Prostate gland (tissue), 2 donors: ENCODE data around the gene SYNE1.

Experiments
- CTCF ChIP-seq, 4 experiments: fragments of 200-600 bp in 2 of 4; fragments of 450-650 bp in 2 of 4; sonication (generic) in 2 of 4; IDR thresholded peaks; 1 replicate in 3 of 4; 2 replicates in 1 of 4; pipeline ENCODE4 v1.5.1; 2016 to 2019; ENCODE audit warnings: antibody characterized with exemption in 4 of 4, mild to moderate bottlenecking in 2 of 4, moderate library complexity in 2 of 4
- POLR2AphosphoS5 ChIP-seq: sonication (generic); formaldehyde crosslinking; IDR thresholded peaks from one replicate; pipeline ENCODE4 v1.6.1; 2017; ENCODE audit warnings: antibody characterized with exemption

GRCh38 chr6:152496731-152497130 lies 140.4 kb downstream of the SYNE1 start:
- TF ChIP-seq CTCF (IDR thresholded peaks at IDR 0.05) = no peak
- no peak for TF ChIP-seq POLR2AphosphoS5
